ENCODE results near the gene RAB27A.
A peak's percentile ranks its signal among the peaks of the same experiment; 100 is the strongest.

Gene RAB27A

DNA sequence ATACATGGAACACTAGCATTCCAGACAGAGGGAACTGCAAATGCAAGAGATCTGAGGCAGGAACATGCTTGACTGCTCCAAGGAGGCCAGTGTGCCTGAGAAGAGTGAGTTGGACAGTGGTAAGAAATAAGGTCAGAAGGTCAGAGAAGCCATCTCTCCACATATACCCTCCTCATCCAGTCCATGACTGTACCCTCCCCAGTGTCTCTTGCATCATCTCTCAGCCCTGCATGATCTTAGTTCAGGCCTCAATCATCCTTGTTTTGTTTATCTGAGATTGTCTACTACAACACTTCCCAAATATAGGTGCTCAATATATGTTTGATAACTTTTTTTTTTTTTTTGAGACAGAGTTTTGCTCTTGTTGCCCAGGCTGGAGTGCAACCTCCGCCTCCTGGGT lies 87.4 kb downstream of the RAB27A start:
- no peaks in the 10 kb centered on the region for H3K27me3 ChIP-seq (ENCODE audit: control insufficient read depth in 1 of 2, insufficient read depth in 2 of 2, low read length in 2 of 2)
- peaks cover 10% of the 10 kb centered on the region for H3K36me3 ChIP-seq (ENCODE audit: insufficient read depth, low read length)
- H3K27ac ChIP-seq (ENCODE audit: low read depth, low read length) = no peak overlapping the region
- no peaks in the 10 kb centered on the region for H3K9me3 ChIP-seq (ENCODE audit: low read length)
- no peak overlapping the region for H3K9ac ChIP-seq (ENCODE audit: low read length)
- no peak overlapping the region for H3K4me3 ChIP-seq (ENCODE audit: low read depth in 1 of 2, low read length in 2 of 2)
- peaks cover 6% of the 10 kb centered on the region for H3K4me1 ChIP-seq (ENCODE audit: insufficient read depth, low read length)

DNA sequence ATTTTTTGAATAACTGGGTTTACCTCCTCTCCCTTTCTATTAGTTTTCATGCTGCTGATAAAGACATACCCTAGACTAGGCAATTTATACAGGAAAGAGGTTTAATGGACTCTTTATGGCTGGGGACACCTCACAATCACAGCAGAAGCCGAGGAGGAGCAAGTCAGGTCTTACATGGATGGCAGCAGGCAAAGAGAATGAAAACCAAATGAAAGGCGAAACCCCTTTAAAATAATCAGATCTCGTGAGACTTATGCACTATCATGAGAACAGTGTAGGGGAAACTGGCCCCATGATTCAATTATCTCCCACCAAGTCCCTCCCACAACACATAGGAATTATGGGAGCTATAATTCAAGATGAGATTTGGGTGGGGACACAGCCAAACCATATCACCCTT lies 90.9 kb downstream of the RAB27A start:
- Histone ChIP-seq H3K36me3 (ENCODE audit: insufficient read depth, low read length) (no peaks in the 10 kb centered on the region), H3K9ac (ENCODE audit: low read length) (no peak overlapping the region), H3K27me3 (ENCODE audit: control insufficient read depth in 1 of 2, insufficient read depth in 2 of 2, low read length in 2 of 2) (no peaks in the 10 kb centered on the region), H3K4me3 (ENCODE audit: low read depth in 1 of 2, low read length in 2 of 2) (no peak overlapping the region), H3K9me3 (ENCODE audit: low read length) (no peaks in the 10 kb centered on the region), H3K4me1 (ENCODE audit: insufficient read depth, low read length) (peaks cover 27% of the 10 kb centered on the region), H3K27ac (ENCODE audit: low read depth, low read length) (no peak overlapping the region)

- no peaks in the 10 kb centered on the region for H3K27me3 ChIP-seq (ENCODE audit: control insufficient read depth in 1 of 2, insufficient read depth in 2 of 2, low read length in 2 of 2)
- H3K36me3 ChIP-seq (ENCODE audit: insufficient read depth, low read length) = no peaks in the 10 kb centered on the region
- no peaks in the 10 kb centered on the region for H3K9me3 ChIP-seq (ENCODE audit: low read length)
- H3K4me1 ChIP-seq (ENCODE audit: insufficient read depth, low read length) = peaks cover 28% of the 10 kb centered on the region
- peak overlapping the region; percentile 80 for H3K27ac ChIP-seq (ENCODE audit: low read depth, low read length)
- peak overlapping the region; percentile 96 for H3K9ac ChIP-seq (ENCODE audit: low read length)
- peak overlapping the region; percentile 52 to 93 for H3K4me3 ChIP-seq (ENCODE audit: low read depth in 1 of 2, low read length in 2 of 2)
These were observed 91.9 kb downstream of the RAB27A start for GRCh38 chr15:55197719-55198118.

DNA sequence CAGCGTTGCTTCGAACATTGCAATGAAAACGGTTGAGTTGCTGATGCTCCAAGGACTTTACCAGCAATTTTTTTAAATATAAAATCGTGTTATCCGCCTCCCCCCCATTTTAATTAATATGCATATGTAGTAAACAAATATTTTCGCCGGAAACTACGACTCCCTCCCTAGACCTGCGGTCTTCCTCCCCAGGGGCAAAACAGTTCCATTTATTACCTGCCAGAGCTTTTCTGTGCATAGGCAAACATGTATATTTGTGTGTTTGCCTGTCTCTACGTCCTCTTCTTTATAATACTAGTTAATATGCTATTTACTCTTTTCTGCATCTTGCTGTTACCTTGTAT lies 92.3 kb downstream of the RAB27A start:
- H3K4me1 ChIP-seq (ENCODE audit: insufficient read depth, low read length) = peaks cover 28% of the 10 kb centered on the region
- H3K27me3 ChIP-seq (ENCODE audit: control insufficient read depth in 1 of 2, insufficient read depth in 2 of 2, low read length in 2 of 2) = no peaks in the 10 kb centered on the region
- peak overlapping the region; percentile 80 for H3K27ac ChIP-seq (ENCODE audit: low read depth, low read length)
- peak overlapping the region; percentile 52 to 93 for H3K4me3 ChIP-seq (ENCODE audit: low read depth in 1 of 2, low read length in 2 of 2)
- H3K9ac ChIP-seq (ENCODE audit: low read length) = peak overlapping the region; percentile 96
- H3K36me3 ChIP-seq (ENCODE audit: insufficient read depth, low read length) = peaks cover 3% of the 10 kb centered on the region
- no peaks in the 10 kb centered on the region for H3K9me3 ChIP-seq (ENCODE audit: low read length)

DNA sequence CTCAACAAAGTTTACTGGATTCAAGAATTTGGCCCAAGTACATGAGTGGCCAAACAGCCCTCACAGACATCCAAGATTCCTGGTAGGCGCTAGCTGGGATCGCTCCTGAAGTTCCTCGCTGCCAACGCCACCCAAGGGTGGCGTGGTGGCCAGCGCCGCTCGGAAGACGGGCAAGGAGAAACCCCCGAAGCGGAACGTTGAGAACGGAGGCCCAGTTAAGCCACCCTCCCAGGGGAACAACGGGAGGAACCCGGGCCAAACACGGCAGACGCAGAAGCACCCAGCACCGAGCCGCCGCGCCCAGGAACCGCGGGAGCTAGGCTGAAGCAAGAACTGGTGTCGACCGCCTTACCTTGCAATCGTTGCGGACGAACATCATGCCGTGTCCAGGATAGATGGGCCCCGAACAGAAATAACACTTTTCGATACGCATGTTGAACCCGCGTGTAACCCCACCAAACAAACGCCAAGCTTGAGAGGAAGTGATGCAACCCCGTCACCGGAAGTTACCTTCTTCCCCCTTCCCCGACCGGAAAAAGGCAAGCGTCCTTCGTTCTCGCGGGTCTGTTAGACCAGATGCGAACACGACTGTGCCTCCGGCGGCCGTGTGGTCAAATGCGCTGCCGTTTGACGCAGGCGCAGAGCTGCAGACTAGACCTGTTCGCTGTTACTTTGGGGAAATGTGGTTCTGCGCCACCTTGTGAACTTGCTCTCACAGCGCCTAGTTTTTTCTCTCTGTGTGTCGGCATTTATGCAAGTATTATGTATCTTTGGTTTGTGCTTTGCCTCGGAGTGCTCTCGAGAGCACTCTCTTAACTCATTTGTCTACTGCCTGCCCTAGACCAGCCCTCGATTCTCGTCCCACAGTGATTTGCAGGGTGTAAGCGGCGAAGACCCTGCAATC lies 92.9 kb downstream of the RAB27A start, which contains the start of gene RSL24D1:
TSS of gene RSL24D1 (minus strand) at position 484 of the 904 bp plus-strand sequence. CDS start at position 433, 51 bp downstream.
- Histone ChIP-seq H3K4me1 (ENCODE audit: insufficient read depth, low read length) (peaks cover 28% of the 10 kb centered on the region), H3K27me3 (ENCODE audit: control insufficient read depth in 1 of 2, insufficient read depth in 2 of 2, low read length in 2 of 2) (no peaks in the 10 kb centered on the region), H3K27ac (ENCODE audit: low read depth, low read length) (peak within 1 kb of the TSS; percentile 80), H3K9me3 (ENCODE audit: low read length) (no peaks in the 10 kb centered on the region), H3K36me3 (ENCODE audit: insufficient read depth, low read length) (peaks cover 9% of the 10 kb centered on the region), H3K4me3 (ENCODE audit: low read depth in 1 of 2, low read length in 2 of 2) (peak within 1 kb of the TSS; percentile 52 to 93), H3K9ac (ENCODE audit: low read length) (peak within 1 kb of the TSS; percentile 96)

DNA sequence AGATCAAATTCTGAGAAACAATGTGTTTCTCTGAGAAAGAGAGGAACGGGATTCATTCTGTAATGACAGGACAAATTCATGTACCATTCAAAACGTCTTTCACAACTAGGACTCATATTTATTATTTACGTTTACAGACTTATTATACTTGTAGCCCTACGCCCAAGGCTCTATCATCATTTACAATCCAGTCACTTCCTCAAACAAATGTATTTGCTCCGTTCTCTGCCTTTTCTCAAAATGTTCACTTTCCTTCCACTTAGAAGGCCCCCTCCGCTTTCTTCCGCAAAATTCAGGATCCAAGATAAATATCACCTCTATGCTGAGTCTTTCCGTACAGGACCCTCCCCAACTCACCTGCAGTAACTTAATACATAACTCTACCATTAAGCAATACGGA lies 93.6 kb downstream of the RAB27A start:
- Histone ChIP-seq H3K27me3 (ENCODE audit: control insufficient read depth in 1 of 2, insufficient read depth in 2 of 2, low read length in 2 of 2) (no peaks in the 10 kb centered on the region), H3K9ac (ENCODE audit: low read length) (peak overlapping the region; percentile 96), H3K4me1 (ENCODE audit: insufficient read depth, low read length) (peaks cover 28% of the 10 kb centered on the region), H3K36me3 (ENCODE audit: insufficient read depth, low read length) (peaks cover 14% of the 10 kb centered on the region), H3K27ac (ENCODE audit: low read depth, low read length) (peak overlapping the region; percentile 80), H3K4me3 (ENCODE audit: low read depth in 1 of 2, low read length in 2 of 2) (peak overlapping the region; percentile 51 to 93), H3K9me3 (ENCODE audit: low read length) (no peaks in the 10 kb centered on the region)

GRCh38 chr15:55194256-55194655 lies 95.4 kb downstream of the RAB27A start:
- Histone ChIP-seq H3K9ac (ENCODE audit: low read length) (no peak overlapping the region), H3K27me3 (ENCODE audit: control insufficient read depth in 1 of 2, insufficient read depth in 2 of 2, low read length in 2 of 2) (no peaks in the 10 kb centered on the region), H3K4me3 (ENCODE audit: low read depth in 1 of 2, low read length in 2 of 2) (no peak overlapping the region), H3K4me1 (ENCODE audit: insufficient read depth, low read length) (peaks cover 28% of the 10 kb centered on the region), H3K9me3 (ENCODE audit: low read length) (no peaks in the 10 kb centered on the region), H3K36me3 (ENCODE audit: insufficient read depth, low read length) (peaks cover 23% of the 10 kb centered on the region), H3K27ac (ENCODE audit: low read depth, low read length) (no peak overlapping the region)

- H3K9me3 ChIP-seq (ENCODE audit: low read length) = no peaks in the 10 kb centered on the region
- H3K36me3 ChIP-seq (ENCODE audit: insufficient read depth, low read length) = peaks cover 31% of the 10 kb centered on the region
- no peak overlapping the region for H3K27ac ChIP-seq (ENCODE audit: low read depth, low read length)
- no peak overlapping the region for H3K4me3 ChIP-seq (ENCODE audit: low read depth in 1 of 2, low read length in 2 of 2)
- peaks cover 6% of the 10 kb centered on the region for H3K4me1 ChIP-seq (ENCODE audit: insufficient read depth, low read length)
- H3K9ac ChIP-seq (ENCODE audit: low read length) = no peak overlapping the region
- H3K27me3 ChIP-seq (ENCODE audit: control insufficient read depth in 1 of 2, insufficient read depth in 2 of 2, low read length in 2 of 2) = no peaks in the 10 kb centered on the region
These were observed 103.3 kb downstream of the RAB27A start for GRCh38 chr15:55186331-55186730.

- peaks cover 32% of the 10 kb centered on the region for H3K36me3 ChIP-seq (ENCODE audit: insufficient read depth, low read length)
These were observed 105.9 kb downstream of the RAB27A start for GRCh38 chr15:55183679-55184078.

GRCh38 chr15:55179141-55179540 lies 110.5 kb downstream of the RAB27A start:
- Histone ChIP-seq H3K36me3 (ENCODE audit: insufficient read depth, low read length) (peaks cover 26% of the 10 kb centered on the region), H3K27me3 (ENCODE audit: control insufficient read depth in 1 of 2, insufficient read depth in 2 of 2, low read length in 2 of 2) (no peaks in the 10 kb centered on the region), H3K9ac (ENCODE audit: low read length) (no peak overlapping the region), H3K4me1 (ENCODE audit: insufficient read depth, low read length) (no peaks in the 10 kb centered on the region), H3K4me3 (ENCODE audit: low read depth in 1 of 2, low read length in 2 of 2) (no peak overlapping the region), H3K27ac (ENCODE audit: low read depth, low read length) (no peak overlapping the region), H3K9me3 (ENCODE audit: low read length) (no peaks in the 10 kb centered on the region)

More at GRCh38 chr15:55183679-55184078, 105.9 kb downstream of the RAB27A start:
- Histone ChIP-seq H3K27ac (ENCODE audit: low read depth, low read length) (no peak overlapping the region), H3K9ac (ENCODE audit: low read length) (no peak overlapping the region), H3K4me1 (ENCODE audit: insufficient read depth, low read length) (peaks cover 6% of the 10 kb centered on the region), H3K9me3 (ENCODE audit: low read length) (no peaks in the 10 kb centered on the region), H3K4me3 (ENCODE audit: low read depth in 1 of 2, low read length in 2 of 2) (no peak overlapping the region), H3K27me3 (ENCODE audit: control insufficient read depth in 1 of 2, insufficient read depth in 2 of 2, low read length in 2 of 2) (no peaks in the 10 kb centered on the region)

- Histone ChIP-seq H3K4me1 (ENCODE audit: insufficient read depth, low read length) (no peaks in the 10 kb centered on the region), H3K27ac (ENCODE audit: low read depth, low read length) (no peak overlapping the region), H3K9me3 (ENCODE audit: low read length) (no peaks in the 10 kb centered on the region), H3K27me3 (ENCODE audit: control insufficient read depth in 1 of 2, insufficient read depth in 2 of 2, low read length in 2 of 2) (no peaks in the 10 kb centered on the region), H3K4me3 (ENCODE audit: low read depth in 1 of 2, low read length in 2 of 2) (no peak overlapping the region), H3K9ac (ENCODE audit: low read length) (no peak overlapping the region), H3K36me3 (ENCODE audit: insufficient read depth, low read length) (no peaks in the 10 kb centered on the region)
These were observed 119.3 kb downstream of the RAB27A start for GRCh38 chr15:55170361-55170760.
